Activated naive CD8-positive, alpha-beta T cell treated with anti-CD3 and anti-CD28 coated beads, Interleukin-2, amount 50 U/mL, for 16 hours (primary cell): ENCODE measurements around the gene MGAT2.
"Not testable (repeated sequence)": the region's sequence is repeated elsewhere in the genome, so short reads cannot be mapped to it uniquely, and the experiment has no call there.

ENCODE experiments used
- DNase-seq: peaks from one replicate; pipeline ENCODE4 v3.0.0-alpha.2; 2020; ENCODE audit warnings: low read depth, low spot score

Gene MGAT2

GRCh38 chr14:49654511-49654910 lies 33.9 kb downstream of the MGAT2 start:
- no peak for DNase-seq

- not testable (repeated sequence) for DNase-seq
Observed at GRCh38 chr14:49657500-49657899, 36.9 kb downstream of the MGAT2 start.

- DNase-seq = no peak
Observed at GRCh38 chr14:49659526-49660455, 39.2 kb downstream of the MGAT2 start.

- no peak for DNase-seq
Observed at GRCh38 chr14:49670475-49670874, 49.9 kb downstream of the MGAT2 start.
